H1 (cell line): Measurements from ENCODE around the gene TGFB3. TPM values are rescaled to one million over a fixed set of nuclear protein-coding genes. Genes with fewer than 3 reads are reported as not detected.

Experiments
- CTCF ChIA-PET: fragments of 300-600 bp; sonication (Branson Sonifier 250); formaldehyde crosslinking; loops from one replicate; lab custom pipeline; 2021; ENCODE audit not compliant: partially characterized antibody; lab: Charles Lee
- POLR2A ChIA-PET: fragments of 300-600 bp; sonication (Branson Sonifier 250); formaldehyde crosslinking; loops from one replicate; lab custom pipeline; 2021; ENCODE audit warnings: inconsistent platforms; ENCODE audit not compliant: partially characterized antibody; lab: Charles Lee
- DNase-seq, 2 experiments: peaks; one replicate each; pipeline versions ENCODE4 v3.0.0 to v3.0.0-alpha.2; 2010 to 2022; ENCODE audit warnings: low spot score in 2 of 2, low read depth in 1 of 2, mixed read lengths in 1 of 2
- FAIRE-seq: peaks from 2 replicates; lab custom pipeline; 2011; peaks lifted over from hg19 to GRCh38; lab: Jason Lieb, UNC
- H2AFZ ChIP-seq: 2 replicates; pipeline ENCODE4 v1.8.1; 2012; ENCODE audit warnings: low read length, inconsistent platforms
- H2AK5ac ChIP-seq: 2 replicates; pipeline ENCODE4 v1.6.1; 2013; ENCODE audit warnings: low read depth, low read length
- H2BK120ac ChIP-seq: replicated peaks from 2 replicates; pipeline ENCODE3; 2013; ENCODE audit warnings: low read depth, low read length, inconsistent platforms
- H2BK12ac ChIP-seq: 2 replicates; pipeline ENCODE4 v1.6.1; 2013; ENCODE audit warnings: low read depth, low read length
- H2BK15ac ChIP-seq: 2 replicates; pipeline ENCODE4 v1.6.1; 2013; ENCODE audit warnings: low read length
- H2BK20ac ChIP-seq: 2 replicates; pipeline ENCODE4 v1.6.1; 2013; ENCODE audit warnings: low read length
- H2BK5ac ChIP-seq: 2 replicates; pipeline ENCODE4 v1.6.1; 2013; ENCODE audit warnings: low read depth, low read length
- H3K14ac ChIP-seq: 2 replicates; pipeline ENCODE4 v1.6.1; 2013; ENCODE audit warnings: inconsistent platforms; ENCODE audit not compliant: insufficient read length
- H3K18ac ChIP-seq: 2 replicates; pipeline ENCODE4 v1.6.1; 2013; ENCODE audit warnings: low read length; ENCODE audit errors: extremely low read depth
- H3K23ac ChIP-seq: 2 replicates; pipeline ENCODE4 v1.6.1; 2013; ENCODE audit warnings: inconsistent platforms; ENCODE audit not compliant: insufficient read length
- H3K23me2 ChIP-seq: 2 replicates; pipeline ENCODE4 v1.6.1; 2013; ENCODE audit warnings: low read depth, low read length
- H3K27ac ChIP-seq: 2 replicates; pipeline ENCODE4 v1.6.1; 2011; ENCODE audit warnings: low read depth, low read length, inconsistent platforms
- H3K27me3 ChIP-seq, 4 experiments: replicated peaks in 1 of 4; 1 replicate in 1 of 4; 2 replicates in 3 of 4; pipeline versions ENCODE4 v1.6.1 to v1.8.1; 2011 to 2013; ENCODE audit warnings: low read length in 3 of 4, mild to moderate bottlenecking in 3 of 4, inconsistent platforms in 2 of 4, mixed read lengths in 2 of 4, moderate library complexity in 1 of 4; ENCODE audit not compliant: control insufficient read depth in 3 of 4, insufficient read depth in 3 of 4; ENCODE audit errors: extremely low read depth in 1 of 4
- H3K36me3 ChIP-seq, 4 experiments: 2 replicates each; pipeline versions ENCODE4 v1.6.1 to v1.8.1; 2011 to 2013; ENCODE audit warnings: mild to moderate bottlenecking in 4 of 4, low read length in 3 of 4, moderate library complexity in 2 of 4, control low read depth in 1 of 4, inconsistent platforms in 1 of 4; ENCODE audit not compliant: insufficient read depth in 4 of 4, control insufficient read depth in 2 of 4
- H3K4ac ChIP-seq: replicated peaks from 2 replicates; pipeline ENCODE3; 2013; ENCODE audit warnings: low read length, low read depth, mixed read lengths, inconsistent platforms; ENCODE audit not compliant: insufficient read length
- H3K4me1 ChIP-seq, 4 experiments: replicated peaks in 1 of 4; 1 replicate in 1 of 4; 2 replicates in 3 of 4; pipeline versions ENCODE4 v1.6.1 to v1.8.1; 2011 to 2013; ENCODE audit warnings: low read length in 3 of 4, inconsistent platforms in 2 of 4, mixed read lengths in 1 of 4; ENCODE audit not compliant: insufficient read depth in 4 of 4, control insufficient read depth in 3 of 4
- H3K4me2 ChIP-seq, 2 experiments: 2 replicates each; pipeline versions ENCODE4 v1.6.1 to v1.8.1; 2011 to 2013; ENCODE audit warnings: low read depth in 2 of 2, low read length in 2 of 2, control low read depth in 1 of 2, inconsistent platforms in 1 of 2, mild to moderate bottlenecking in 1 of 2; ENCODE audit not compliant: insufficient read depth in 1 of 2
- H3K4me3 ChIP-seq, 4 experiments: fragments of 200-600, 300-600 bp in 1 of 4; sonication (generic), shearing (Covaris generic), sonication (Bioruptor Twin) in 1 of 4; 2 replicates each; pipeline versions ENCODE4 v1.5.1 to v1.8.1; 2011 to 2016; ENCODE audit warnings: low read length in 4 of 4, low read depth in 3 of 4, control low read depth in 2 of 4, inconsistent platforms in 2 of 4, mild to moderate bottlenecking in 2 of 4, mixed read lengths in 1 of 4, moderate library complexity in 1 of 4; ENCODE audit not compliant: insufficient read depth in 2 of 4; ENCODE audit errors: extremely low read depth in 1 of 4
- H3K56ac ChIP-seq: replicated peaks from 2 replicates; pipeline ENCODE3; 2013; ENCODE audit warnings: low read depth, mild to moderate bottlenecking, mixed read lengths, low read length, inconsistent platforms; ENCODE audit not compliant: insufficient read length
- H3K79me1 ChIP-seq: 2 replicates; pipeline ENCODE4 v1.6.1; 2013; ENCODE audit warnings: low read depth, low read length, control low read depth
- H3K79me2 ChIP-seq, 2 experiments: 2 replicates each; pipeline versions ENCODE4 v1.6.1 to v1.8.1; 2012 to 2013; ENCODE audit warnings: low read length in 2 of 2, mild to moderate bottlenecking in 2 of 2, inconsistent platforms in 1 of 2; ENCODE audit not compliant: insufficient read depth in 2 of 2, control insufficient read depth in 1 of 2
- H3K9ac ChIP-seq, 4 experiments: replicated peaks in 1 of 4; 1 replicate in 1 of 4; 2 replicates in 3 of 4; pipeline versions ENCODE4 v1.6.1 to v1.8.1; 2011 to 2013; ENCODE audit warnings: low read depth in 3 of 4, low read length in 3 of 4, control low read depth in 2 of 4, mild to moderate bottlenecking in 2 of 4, moderate library complexity in 2 of 4, inconsistent platforms in 1 of 4; ENCODE audit errors: extremely low read depth in 1 of 4
- H3K9me3 ChIP-seq, 2 experiments: 2 replicates each; pipeline versions ENCODE4 v1.6.1 to v1.8.1; 2012 to 2013; ENCODE audit warnings: mild to moderate bottlenecking in 2 of 2, moderate library complexity in 2 of 2, control low read depth in 1 of 2, inconsistent platforms in 1 of 2, low read depth in 1 of 2, low read length in 1 of 2, mixed read lengths in 1 of 2; ENCODE audit not compliant: insufficient read depth in 2 of 2
- H4K20me1 ChIP-seq, 2 experiments: replicated peaks in 1 of 2; 2 replicates each; pipeline versions ENCODE3 to v1.8.1; 2011 to 2013; ENCODE audit warnings: inconsistent platforms in 2 of 2, low read length in 2 of 2, mild to moderate bottlenecking in 1 of 2; ENCODE audit not compliant: insufficient read depth in 2 of 2, control insufficient read depth in 1 of 2
- H4K5ac ChIP-seq: 2 replicates; pipeline ENCODE4 v1.6.1; 2013; ENCODE audit warnings: low read length, low read depth, mixed read lengths, inconsistent platforms; ENCODE audit not compliant: insufficient read length
- H4K8ac ChIP-seq: 2 replicates; pipeline ENCODE4 v1.8.0; 2013; ENCODE audit warnings: mild to moderate bottlenecking, moderate library complexity, low read length, inconsistent platforms; ENCODE audit not compliant: insufficient read depth; ENCODE audit errors: extremely low read depth
- H4K91ac ChIP-seq: replicated peaks from 2 replicates; pipeline ENCODE3; 2013; ENCODE audit warnings: low read length, mixed read lengths, inconsistent platforms; ENCODE audit not compliant: insufficient read length
- EZH2 ChIP-seq: fragments of 200-600 bp; sonication (generic); IDR thresholded peaks from 2 replicates; pipeline ENCODE4 v1.7.1; 2012; ENCODE audit warnings: low read depth, mild to moderate bottlenecking, moderate library complexity, low read length, inconsistent platforms; ENCODE audit not compliant: severe bottlenecking
- whole genome bisulfite sequencing, 2 experiments: shearing (Covaris generic) in 1 of 2; methylation state at CpG; one replicate each; pipeline versions ENCODE4 v1.1.6 to v1.1.7; 2013 to 2015; ENCODE audit warnings: low lambda C conversion rate in 2 of 2, mixed read lengths in 2 of 2, inconsistent platforms in 1 of 2, low coverage in 1 of 2, missing lambda C conversion rate in 1 of 2; ENCODE audit not compliant: insufficient replicate concordance in 2 of 2, insufficient coverage in 1 of 2, insufficient read length in 1 of 2; ENCODE audit errors: extremely low coverage in 1 of 2, missing lambda C conversion rate in 1 of 2; 5-methylcytosine and 5-hydroxymethylcytosine counted together
- polyA plus RNA-seq, 7 experiments: library from polyadenylated mRNA; depleted of rRNA in 3 of 7; stranded (reverse) in 5 of 7; unstranded in 2 of 7; fragments of >200 nt in 5 of 7; fragments of 200-250 nt in 2 of 7; gene quantifications; 1 replicate in 5 of 7; 2 replicates in 1 of 7; 4 replicates in 1 of 7; pipeline versions ENCODE4 v1.2.1 to v1.2.3, GENCODE V29; 2011 to 2013; ENCODE audit warnings: missing spikeins in 2 of 7, mixed read lengths in 2 of 7
- total RNA-seq: library from RNA; stranded (reverse); fragmentation: NEBNext Ultra II Directional; extraction: Animal tissue kit (Norgen Biotek cat#: 25700); gene quantifications from 2 replicates; pipeline ENCODE4 v1.2.1, GENCODE V29; 2021

The TGFB3 gene
- total and polyA plus RNA-seq, 2 of the 8 experiments (the other 6 are each of a cell fraction or from before 2014, with no cell fraction given) = 0.65 to 0.86 TPM

DNA sequence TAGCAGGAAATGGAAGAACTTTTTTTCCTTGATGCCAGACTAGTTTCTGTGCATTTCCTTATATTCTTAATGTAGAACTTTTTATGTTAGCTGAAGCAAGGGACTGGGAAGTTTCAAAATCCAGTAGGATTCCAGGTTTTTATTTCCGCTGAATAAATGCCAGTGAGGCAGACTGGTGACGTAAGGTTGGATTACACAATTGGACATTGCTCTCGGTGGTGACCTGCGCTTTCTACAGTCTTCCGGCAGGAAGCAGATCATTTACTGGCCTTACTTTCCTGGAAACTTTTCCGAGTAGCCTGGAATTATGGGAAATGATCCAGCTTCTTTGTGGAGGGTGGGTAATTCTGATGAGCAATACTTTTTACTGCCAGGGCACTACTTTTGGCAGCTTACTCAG lies 7.3 kb upstream of the TGFB3 start:
- Histone ChIP-seq H3K14ac (no peak overlapping the region), H3K79me2 (no peaks in the 10 kb centered on the region), H3K79me1 (no peaks in the 10 kb centered on the region), H3K9me3 (no peaks in the 10 kb centered on the region), H3K18ac (no peak overlapping the region), H3K23me2 (peaks cover 2% of the 10 kb centered on the region; the same call in 1 of the 2 replicates), H3K27me3 (peaks cover 0 to 3% (median under 1%) of the 10 kb centered on the region in 4 experiments; a peak in 2 of 7 replicates), H2BK20ac (no peak overlapping the region), H2AK5ac (no peak overlapping the region), H4K8ac (no peak overlapping the region), H2BK120ac (no peak overlapping the region), H4K5ac (no peak overlapping the region), H3K23ac (no peak overlapping the region), H3K4me2 (no peak overlapping the region), H3K56ac (no peak overlapping the region), H4K20me1 (no peaks in the 10 kb centered on the region), H2BK15ac (no peak overlapping the region), H3K4me1 (peaks cover 0 to 5% (median under 1%) of the 10 kb centered on the region in 4 experiments; a peak in 2 of 7 replicates), H3K36me3 (peaks cover 0 to 5% (median 2%) of the 10 kb centered on the region in 4 experiments; a peak in 4 of 8 replicates), H3K27ac (no peak overlapping the region), H3K4me3 (no peak overlapping the region), H2BK5ac (no peak overlapping the region), H3K9ac (no peak overlapping the region), H4K91ac (no peak overlapping the region)
- WGBS, 2 experiments = 93% methylated on average over 6 of the region's 6 CpGs; no CpG with 5 or more reads in 1 of the 2 experiments
- ChIA-PET CTCF (interaction anchor here (0.8 to 1.3 kb wide), 2 partner anchors 9 to 10 kb away, joined by 3 read pairs; no protein-coding TSS in a partner anchor), POLR2A (interaction anchor here (1.3 to 2.3 kb wide), 2 partner anchors 9 to 12 kb away, joined by 3 to 6 read pairs; no protein-coding TSS in a partner anchor)
- no peak for DNase-seq
- no peak for FAIRE-seq
- no peak for TF ChIP-seq EZH2
- TF ChIP-seq, all 59 proteins: peak for 0
- Histone ChIP-seq H2AFZ (no peak overlapping the region), H2BK12ac (no peak overlapping the region), H3K4ac (no peak overlapping the region)
